Nephron (organoid): ENCODE results near the gene RHBDF1.

Experiments
- H3K27ac Mint-ChIP-seq, 3 experiments: 2 replicates each; pipeline ENCODE4 v1.8.0; 2020; ENCODE audit warnings: mixed read lengths in 3 of 3, mild to moderate bottlenecking in 2 of 3, moderate library complexity in 1 of 3
- H3K27me3 Mint-ChIP-seq: 2 replicates; pipeline ENCODE4 v1.8.0; 2021; ENCODE audit warnings: low read depth, mild to moderate bottlenecking, moderate library complexity, mixed read lengths
- H3K36me3 Mint-ChIP-seq: 2 replicates; pipeline ENCODE4 v1.8.0; 2020; ENCODE audit warnings: low read depth, mixed read lengths
- H3K4me1 Mint-ChIP-seq: 2 replicates; pipeline ENCODE4 v1.8.0; 2020; ENCODE audit warnings: mixed read lengths
- H3K4me3 Mint-ChIP-seq, 3 experiments: 2 replicates each; pipeline ENCODE4 v1.8.0; 2020; ENCODE audit warnings: mild to moderate bottlenecking in 3 of 3, mixed read lengths in 3 of 3, moderate library complexity in 2 of 3
- H3K9me3 Mint-ChIP-seq: 2 replicates; pipeline ENCODE4 v1.8.0; 2020; ENCODE audit warnings: mixed read lengths
- TF ChIP-seq, protein P1 (sequence below), 3 experiments: fragments of 200-600 bp; sonication (generic); IDR thresholded peaks; one replicate each; pipeline ENCODE4 v1.5.0; 2021; ENCODE audit warnings: antibody characterized with exemption in 3 of 3; ENCODE audit not compliant: unreplicated experiment in 3 of 3

RHBDF1 gene

DNA sequence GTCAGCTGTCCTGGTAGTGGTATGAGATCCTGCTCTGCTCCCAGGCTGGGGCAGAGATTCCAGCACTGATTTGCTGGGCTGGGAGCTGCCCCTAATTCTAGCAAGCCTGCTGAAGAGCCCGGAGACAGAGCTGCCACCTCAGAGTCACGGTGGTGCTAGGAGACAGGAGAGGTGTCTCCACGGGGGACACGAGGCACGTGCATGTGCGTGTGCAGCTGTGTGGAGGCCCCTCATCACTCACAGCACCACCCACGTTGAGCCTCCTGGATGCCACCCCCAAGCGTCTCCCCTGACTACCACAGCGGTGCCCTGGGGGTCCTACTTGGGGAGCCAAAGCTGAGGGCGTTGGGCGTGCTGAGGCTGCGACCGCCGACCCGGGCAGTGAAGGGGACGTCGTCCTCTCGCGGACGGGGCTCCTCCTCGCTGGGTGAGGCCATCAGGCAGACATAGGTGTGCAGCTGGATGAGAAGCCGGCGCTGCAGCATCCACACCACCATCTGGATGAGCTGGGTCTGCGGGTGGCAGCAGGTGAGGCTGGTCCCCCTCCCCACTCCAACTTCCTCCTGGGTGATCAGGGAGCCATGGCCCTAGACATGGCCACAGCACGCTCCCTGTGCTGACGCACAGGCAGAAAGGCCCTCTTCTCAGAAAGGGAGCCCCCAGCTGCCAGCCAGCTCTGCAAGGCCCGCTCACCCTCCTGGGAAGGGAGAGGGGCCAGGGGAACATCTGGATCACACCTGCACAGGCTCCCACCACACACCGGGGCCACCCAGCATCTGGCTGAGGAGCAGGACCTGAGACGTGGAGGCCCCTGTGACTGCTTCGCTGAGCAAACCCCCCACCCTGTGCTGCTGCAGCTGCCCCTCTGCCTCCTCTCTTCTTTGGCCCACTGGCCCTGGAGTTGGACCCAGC lies 17.2 kb upstream of the RHBDF1 start:
- peaks cover 4% of the 10 kb centered on the region for H3K4me1 Mint-ChIP-seq
- H3K27ac Mint-ChIP-seq, result no peak overlapping the region
- H3K9me3 Mint-ChIP-seq, result no peaks in the 10 kb centered on the region
- no peaks in the 10 kb centered on the region for H3K27me3 Mint-ChIP-seq
- H3K36me3 Mint-ChIP-seq, result peaks cover 11% of the 10 kb centered on the region
- H3K4me3 Mint-ChIP-seq, result no peak overlapping the region
- TF ChIP-seq, protein P1, sequence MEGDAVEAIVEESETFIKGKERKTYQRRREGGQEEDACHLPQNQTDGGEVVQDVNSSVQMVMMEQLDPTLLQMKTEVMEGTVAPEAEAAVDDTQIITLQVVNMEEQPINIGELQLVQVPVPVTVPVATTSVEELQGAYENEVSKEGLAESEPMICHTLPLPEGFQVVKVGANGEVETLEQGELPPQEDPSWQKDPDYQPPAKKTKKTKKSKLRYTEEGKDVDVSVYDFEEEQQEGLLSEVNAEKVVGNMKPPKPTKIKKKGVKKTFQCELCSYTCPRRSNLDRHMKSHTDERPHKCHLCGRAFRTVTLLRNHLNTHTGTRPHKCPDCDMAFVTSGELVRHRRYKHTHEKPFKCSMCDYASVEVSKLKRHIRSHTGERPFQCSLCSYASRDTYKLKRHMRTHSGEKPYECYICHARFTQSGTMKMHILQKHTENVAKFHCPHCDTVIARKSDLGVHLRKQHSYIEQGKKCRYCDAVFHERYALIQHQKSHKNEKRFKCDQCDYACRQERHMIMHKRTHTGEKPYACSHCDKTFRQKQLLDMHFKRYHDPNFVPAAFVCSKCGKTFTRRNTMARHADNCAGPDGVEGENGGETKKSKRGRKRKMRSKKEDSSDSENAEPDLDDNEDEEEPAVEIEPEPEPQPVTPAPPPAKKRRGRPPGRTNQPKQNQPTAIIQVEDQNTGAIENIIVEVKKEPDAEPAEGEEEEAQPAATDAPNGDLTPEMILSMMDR (IDR thresholded peaks at IDR 0.05; ENCODE audit: unreplicated experiment in 3 of 3), result no peak

DNA sequence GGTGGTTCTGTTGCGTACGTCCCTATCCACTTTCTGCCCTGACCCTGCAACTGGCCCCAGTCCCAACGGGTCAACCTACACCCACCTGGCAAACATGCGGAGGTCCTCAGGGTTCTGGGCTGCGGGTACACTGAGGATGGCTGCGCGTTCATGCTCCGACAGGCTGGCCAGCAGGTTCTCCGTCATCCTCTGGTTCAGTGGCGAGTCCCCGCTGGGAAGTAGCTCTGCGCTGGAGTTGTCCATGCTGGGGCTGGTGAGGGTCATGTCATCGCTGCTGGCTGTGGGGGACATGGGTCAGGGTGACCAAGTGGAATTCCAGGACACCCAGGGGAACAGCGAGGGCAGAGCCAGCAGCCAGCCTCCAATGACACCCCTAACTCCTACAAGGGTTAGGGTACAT lies 16.2 kb upstream of the RHBDF1 start:
- Mint-ChIP-seq H3K27me3 (no peaks in the 10 kb centered on the region), H3K27ac (no peak overlapping the region), H3K36me3 (peaks cover 14% of the 10 kb centered on the region), H3K9me3 (no peaks in the 10 kb centered on the region), H3K4me1 (peaks cover 10% of the 10 kb centered on the region), H3K4me3 (no peak overlapping the region)
- TF ChIP-seq, protein P1 (IDR thresholded peaks at IDR 0.05; ENCODE audit: unreplicated experiment in 3 of 3), result no peak

DNA sequence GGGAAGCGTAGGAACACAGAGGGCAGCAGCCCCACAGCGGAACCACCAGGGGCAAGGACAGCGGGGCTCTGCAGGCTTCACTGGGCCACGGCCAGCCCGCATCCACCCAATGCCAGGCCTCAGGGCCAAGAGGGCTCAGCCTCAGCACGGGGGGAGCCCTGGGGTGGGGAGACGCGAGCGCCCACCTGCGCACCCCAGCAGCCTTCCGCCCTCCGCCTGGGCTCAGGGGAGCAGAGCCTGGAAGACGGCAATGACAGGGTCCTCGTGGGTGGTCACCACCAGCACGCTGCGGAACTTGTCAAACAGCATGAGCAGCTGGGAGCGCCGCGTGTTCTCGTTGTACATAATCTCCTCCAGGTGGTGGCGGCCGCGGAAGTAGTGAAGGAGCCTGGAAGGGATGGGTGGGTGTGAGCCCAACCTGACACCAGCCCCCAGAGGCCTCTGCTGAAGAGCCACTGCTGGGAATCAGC lies 14.1 kb upstream of the RHBDF1 start:
- no peak overlapping the region for H3K27ac Mint-ChIP-seq
- H3K9me3 Mint-ChIP-seq, result no peaks in the 10 kb centered on the region
- peaks cover 8% of the 10 kb centered on the region for H3K4me1 Mint-ChIP-seq
- H3K4me3 Mint-ChIP-seq, result no peak overlapping the region
- TF ChIP-seq, protein P1 (IDR thresholded peaks at IDR 0.05; ENCODE audit: unreplicated experiment in 3 of 3), result no peak
- peaks cover 15% of the 10 kb centered on the region for H3K36me3 Mint-ChIP-seq
- H3K27me3 Mint-ChIP-seq, result no peaks in the 10 kb centered on the region

DNA sequence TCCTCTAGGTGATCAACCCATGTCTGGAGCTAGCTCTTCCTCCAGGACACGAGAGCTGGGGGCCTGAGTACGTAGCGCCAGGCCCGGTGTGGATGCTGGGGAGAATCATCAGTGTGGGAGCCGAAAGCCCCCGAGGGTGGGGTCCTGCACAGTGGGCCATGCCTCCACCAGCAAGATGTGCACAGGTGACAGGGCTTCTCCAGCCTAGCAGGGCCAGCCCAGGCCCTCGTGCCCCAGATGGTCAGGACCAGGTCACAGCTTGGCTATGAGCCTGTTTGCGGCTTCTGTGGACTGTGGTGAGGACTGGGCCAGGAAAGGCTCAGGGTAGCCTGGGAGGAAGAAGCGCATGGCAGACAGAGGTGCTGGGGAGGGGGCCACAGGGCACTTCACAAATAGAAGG lies 13.4 kb upstream of the RHBDF1 start:
- peaks cover 15% of the 10 kb centered on the region for H3K36me3 Mint-ChIP-seq
- H3K4me1 Mint-ChIP-seq, result peaks cover 8% of the 10 kb centered on the region
- no peaks in the 10 kb centered on the region for H3K9me3 Mint-ChIP-seq
- no peak overlapping the region for H3K27ac Mint-ChIP-seq
- no peak overlapping the region for H3K4me3 Mint-ChIP-seq
- no peaks in the 10 kb centered on the region for H3K27me3 Mint-ChIP-seq
- TF ChIP-seq, protein P1 (IDR thresholded peaks at IDR 0.05; ENCODE audit: unreplicated experiment in 3 of 3), result no peak

DNA sequence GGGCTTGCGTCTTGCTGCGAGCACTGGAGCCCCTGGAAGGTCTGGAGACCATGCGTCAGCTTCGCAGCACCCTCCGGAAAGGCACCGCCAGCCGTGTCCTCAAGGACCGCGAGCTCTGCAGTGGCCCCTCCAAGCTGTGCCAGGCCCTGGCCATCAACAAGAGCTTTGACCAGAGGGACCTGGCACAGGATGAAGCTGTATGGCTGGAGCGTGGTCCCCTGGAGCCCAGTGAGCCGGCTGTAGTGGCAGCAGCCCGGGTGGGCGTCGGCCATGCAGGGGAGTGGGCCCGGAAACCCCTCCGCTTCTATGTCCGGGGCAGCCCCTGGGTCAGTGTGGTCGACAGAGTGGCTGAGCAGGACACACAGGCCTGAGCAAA lies 13.0 kb upstream of the RHBDF1 start:
- TF ChIP-seq, protein P1 (IDR thresholded peaks at IDR 0.05; ENCODE audit: unreplicated experiment in 3 of 3), result no peak
- Mint-ChIP-seq H3K9me3 (no peaks in the 10 kb centered on the region), H3K4me3 (no peak overlapping the region), H3K36me3 (peaks cover 12% of the 10 kb centered on the region), H3K27me3 (no peaks in the 10 kb centered on the region), H3K27ac (no peak overlapping the region), H3K4me1 (peaks cover 8% of the 10 kb centered on the region)
